Measurements from ENCODE around the gene FBXO42. TPM values are rescaled to one million over a fixed set of nuclear protein-coding genes. Genes with fewer than 3 reads are reported as not detected.
A peak's percentile ranks its signal among the peaks of the same experiment; 100 is the strongest.

FBXO42 gene
- total and polyA plus RNA-seq, 9 of the 15 experiments (the other 6 are each of a cell fraction or from before 2014, with no cell fraction given), result 7.2 to 24.8 (median 17.4) TPM

DNA sequence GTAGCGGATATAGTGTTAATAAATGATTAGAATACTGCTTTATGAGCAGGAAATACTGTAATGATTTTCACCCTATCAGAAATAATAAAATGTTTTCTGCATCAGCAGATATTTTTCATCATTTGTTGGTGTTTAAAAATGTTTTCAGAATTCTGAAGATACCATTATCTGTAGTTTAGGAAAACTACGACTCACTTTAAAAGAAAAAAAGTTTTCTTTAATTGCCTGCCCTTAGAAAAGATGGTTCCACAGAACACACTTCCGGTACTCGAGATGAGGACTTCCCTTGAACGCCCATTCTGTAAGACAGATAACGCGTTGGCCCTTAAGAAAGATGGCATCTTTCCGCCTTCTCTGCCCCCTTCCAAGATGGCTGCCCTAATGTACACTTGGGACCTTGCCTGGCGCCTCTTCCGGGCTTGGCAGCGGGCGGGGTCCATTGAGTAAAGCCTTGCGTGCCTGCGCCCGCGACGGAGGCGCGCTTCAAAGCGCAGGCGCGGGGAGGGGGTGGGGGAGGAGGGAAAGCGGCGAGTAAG is 14.5 kb upstream of the FBXO42 start, which contains the start of gene SZRD1 (continued):
- TF ChIP-seq TAF1 (IDR thresholded peaks at IDR 0.05; ENCODE audit: control insufficient read depth, extremely low read depth, insufficient read depth, low read length, severe bottlenecking) (peak; percentile 72), HLTF (IDR thresholded peaks at IDR 0.05) (no peak), TCFL5 (CRISPR knock-in tag; conservative IDR thresholded peaks at IDR 0.05) (no peak), HIVEP1 (CRISPR knock-in tag; IDR thresholded peaks at IDR 0.05) (no peak), CTBP1 (IDR thresholded peaks at IDR 0.05; ENCODE audit: borderline replicate concordance) (peak; percentile 67; the same call in 1 of the 2 replicates), ZC3H11A (IDR thresholded peaks at IDR 0.05; ENCODE audit: low read depth, low read length) (0 out of 2 replicates have a peak, but pooled peaks have one; percentile 36), TSC22D4 (tag; IDR thresholded peaks at IDR 0.05) (no peak), POLR2G (IDR thresholded peaks at IDR 0.05; ENCODE audit: low read depth, low read length) (no peak), RFX7 (CRISPR knock-in tag; IDR thresholded peaks at IDR 0.05) (no peak), ZNF589 (CRISPR knock-in tag; IDR thresholded peaks at IDR 0.05; ENCODE audit: low read depth) (peak; percentile 84; the same call in 1 of the 2 replicates), ETS2 (tag; IDR thresholded peaks at IDR 0.05; ENCODE audit: borderline replicate concordance, poor library complexity, severe bottlenecking) (no peak), PHF21A (IDR thresholded peaks at IDR 0.05; ENCODE audit: borderline replicate concordance, low read depth) (no peak), PHTF2 (CRISPR knock-in tag; IDR thresholded peaks at IDR 0.05) (no peak), HNRNPH1 (optimal IDR thresholded peaks at IDR 0.05; ENCODE audit: low read depth, low read length) (no peak), KLF16 (IDR thresholded peaks at IDR 0.05) (no peak), ZNF316 (IDR thresholded peaks at IDR 0.05) (peak; percentile 69), ZNF347 (CRISPR knock-in tag; IDR thresholded peaks at IDR 0.05; ENCODE audit: low read depth) (no peak), ZNF384 (IDR thresholded peaks at IDR 0.05; ENCODE audit: low read depth, low read length) (peak; percentile 80), ZNF253 (CRISPR knock-in tag; conservative IDR thresholded peaks at IDR 0.05) (no peak), ZNF766 (CRISPR knock-in tag; conservative IDR thresholded peaks at IDR 0.05) (peak; percentile 98), RBM17 (IDR thresholded peaks at IDR 0.05; ENCODE audit: borderline replicate concordance, low read depth, low read length) (no peak), XRCC5 (IDR thresholded peaks at IDR 0.05; ENCODE audit: low read depth, low read length) (peak; percentile 59; the same call in 1 of the 2 replicates), KDM1A (IDR thresholded peaks at IDR 0.05) (no peak), SOX6 (IDR thresholded peaks at IDR 0.05) (peak; percentile 59; the same call in 1 of the 2 replicates), FOSL1 (tag; conservative IDR thresholded peaks at IDR 0.05) (peak; percentile 63), ZNF282 (CRISPR knock-in tag; IDR thresholded peaks at IDR 0.05) (no peak)
- TF ChIP-seq, protein P1, sequence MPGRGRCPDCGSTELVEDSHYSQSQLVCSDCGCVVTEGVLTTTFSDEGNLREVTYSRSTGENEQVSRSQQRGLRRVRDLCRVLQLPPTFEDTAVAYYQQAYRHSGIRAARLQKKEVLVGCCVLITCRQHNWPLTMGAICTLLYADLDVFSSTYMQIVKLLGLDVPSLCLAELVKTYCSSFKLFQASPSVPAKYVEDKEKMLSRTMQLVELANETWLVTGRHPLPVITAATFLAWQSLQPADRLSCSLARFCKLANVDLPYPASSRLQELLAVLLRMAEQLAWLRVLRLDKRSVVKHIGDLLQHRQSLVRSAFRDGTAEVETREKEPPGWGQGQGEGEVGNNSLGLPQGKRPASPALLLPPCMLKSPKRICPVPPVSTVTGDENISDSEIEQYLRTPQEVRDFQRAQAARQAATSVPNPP (IDR thresholded peaks at IDR 0.05; ENCODE audit: borderline replicate concordance, insufficient read depth, insufficient read length), result no peak
- TF ChIP-seq, protein P2, sequence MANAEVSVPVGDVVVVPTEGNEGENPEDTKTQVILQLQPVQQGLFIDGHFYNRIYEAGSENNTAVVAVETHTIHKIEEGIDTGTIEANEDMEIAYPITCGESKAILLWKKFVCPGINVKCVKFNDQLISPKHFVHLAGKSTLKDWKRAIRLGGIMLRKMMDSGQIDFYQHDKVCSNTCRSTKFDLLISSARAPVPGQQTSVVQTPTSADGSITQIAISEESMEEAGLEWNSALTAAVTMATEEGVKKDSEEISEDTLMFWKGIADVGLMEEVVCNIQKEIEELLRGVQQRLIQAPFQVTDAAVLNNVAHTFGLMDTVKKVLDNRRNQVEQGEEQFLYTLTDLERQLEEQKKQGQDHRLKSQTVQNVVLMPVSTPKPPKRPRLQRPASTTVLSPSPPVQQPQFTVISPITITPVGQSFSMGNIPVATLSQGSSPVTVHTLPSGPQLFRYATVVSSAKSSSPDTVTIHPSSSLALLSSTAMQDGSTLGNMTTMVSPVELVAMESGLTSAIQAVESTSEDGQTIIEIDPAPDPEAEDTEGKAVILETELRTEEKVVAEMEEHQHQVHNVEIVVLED (CRISPR knock-in tag; IDR thresholded peaks at IDR 0.05), result peak; percentile 79
- TF ChIP-seq, protein P3, sequence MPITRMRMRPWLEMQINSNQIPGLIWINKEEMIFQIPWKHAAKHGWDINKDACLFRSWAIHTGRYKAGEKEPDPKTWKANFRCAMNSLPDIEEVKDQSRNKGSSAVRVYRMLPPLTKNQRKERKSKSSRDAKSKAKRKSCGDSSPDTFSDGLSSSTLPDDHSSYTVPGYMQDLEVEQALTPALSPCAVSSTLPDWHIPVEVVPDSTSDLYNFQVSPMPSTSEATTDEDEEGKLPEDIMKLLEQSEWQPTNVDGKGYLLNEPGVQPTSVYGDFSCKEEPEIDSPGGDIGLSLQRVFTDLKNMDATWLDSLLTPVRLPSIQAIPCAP (CRISPR knock-in tag; IDR thresholded peaks at IDR 0.05; ENCODE audit: borderline replicate concordance), result no peak

Measured in K562 (cell line).